MCF 10A (cell line): ENCODE data around the gene ABCE1. TPM values are rescaled to one million over a fixed set of nuclear protein-coding genes. Genes with fewer than 3 reads are reported as not detected.
A peak's percentile ranks its signal among the peaks of the same experiment; 100 is the strongest.

Experiments
- BruUV-seq: library from RNA; stranded (reverse); fragments of 400-500 nt; replicated peaks from 2 replicates; lab custom pipeline; 2021; lab: Mats Ljungman, UMichigan
- CTCF ChIA-PET: fragments of 300-600 bp; sonication (Branson Sonifier 250); formaldehyde crosslinking; extraction: SDS; loops from one replicate; lab custom pipeline; 2021; ENCODE audit warnings: antibody characterized with exemption, inconsistent platforms; lab: Yijun Ruan, JAX
- POLR2A ChIA-PET: fragments of 300-600, 350-650 bp; sonication (Branson Sonifier 250); formaldehyde crosslinking; extraction: SDS; loops from one replicate; lab custom pipeline; 2020; ENCODE audit warnings: antibody characterized with exemption, inconsistent platforms; lab: Yijun Ruan, JAX
- DNase-seq: peaks from one replicate; pipeline ENCODE4 v3.0.0-alpha.2; 2018; ENCODE audit not compliant: unreplicated experiment
- H3K27ac Mint-ChIP-seq: one replicate; pipeline ENCODE4 v1.8.0; 2022; ENCODE audit warnings: mild to moderate bottlenecking, low read depth, mixed read lengths; ENCODE audit not compliant: unreplicated experiment
- H3K27me3 Mint-ChIP-seq: one replicate; pipeline ENCODE4 v1.8.0; 2022; ENCODE audit warnings: mixed read lengths; ENCODE audit not compliant: insufficient read depth, unreplicated experiment
- H3K36me3 Mint-ChIP-seq: one replicate; pipeline ENCODE4 v1.8.0; 2022; ENCODE audit warnings: mild to moderate bottlenecking, moderate library complexity, mixed read lengths; ENCODE audit not compliant: insufficient read depth, unreplicated experiment
- H3K4me1 Mint-ChIP-seq: one replicate; pipeline ENCODE4 v1.8.0; 2022; ENCODE audit warnings: mixed read lengths; ENCODE audit not compliant: insufficient read depth, unreplicated experiment
- H3K4me3 Mint-ChIP-seq: one replicate; pipeline ENCODE4 v1.8.0; 2022; ENCODE audit warnings: mild to moderate bottlenecking, moderate library complexity, mixed read lengths; ENCODE audit not compliant: unreplicated experiment
- H3K9me3 Mint-ChIP-seq: one replicate; pipeline ENCODE4 v1.8.0; 2022; ENCODE audit warnings: mixed read lengths; ENCODE audit not compliant: unreplicated experiment
- CTCF ChIP-seq: fragments of 200-600 bp; IDR thresholded peaks from one replicate; pipeline ENCODE4 v1.8.0; 2022; ENCODE audit warnings: antibody characterized with exemption, mild to moderate bottlenecking; ENCODE audit not compliant: unreplicated experiment
- intact Hi-C: fragments of 100-400 bp; cut with micrococcal nuclease; formaldehyde crosslinking; loops from 2 replicates; pipeline ENCODE4 v1.14.1; 2022
- total RNA-seq: library from RNA; stranded (reverse); gene quantifications from 2 replicates; pipeline ENCODE4 v1.2.3, GENCODE V29; 2022

ABCE1 gene
- total RNA-seq, 1 experiment from 2014 or later, result 136 TPM

- intact Hi-C loops, result loop anchor here (10.0 kb wide), 1 partner anchor 524 kb away; the partner anchor contains the start of gene MMAA
- peaks cover 19% of the 10 kb centered on the region for H3K9me3 Mint-ChIP-seq
- no TSS peak for BruUV-seq
- no peaks in the 10 kb centered on the region for H3K27me3 Mint-ChIP-seq
- H3K27ac Mint-ChIP-seq, result no peak overlapping the region
- H3K4me3 Mint-ChIP-seq, result no peak overlapping the region
- POLR2A ChIA-PET, result no interaction called here
- no peak for TF ChIP-seq CTCF
- DNase-seq, result no peak
- H3K36me3 Mint-ChIP-seq, result peaks cover 52% of the 10 kb centered on the region
- CTCF ChIA-PET, result no interaction called here
- peaks cover 9% of the 10 kb centered on the region for H3K4me1 Mint-ChIP-seq
Measured at GRCh38 chr4:145090380-145090779, 7.7 kb upstream of the ABCE1 start.

- intact Hi-C loops, result loop anchor here (10.0 kb wide), 1 partner anchor 521 kb away; the partner anchor contains the start of gene MMAA
- CTCF ChIA-PET, result interaction anchor here (0.5 kb wide), 2 partner anchors 19 to 725 kb away, joined by 3 to 4 read pairs; no protein-coding TSS in a partner anchor
- Mint-ChIP-seq H3K9me3 (peaks cover 20% of the 10 kb centered on the region), H3K4me3 (no peak overlapping the region), H3K27ac (no peak overlapping the region), H3K36me3 (peaks cover 38% of the 10 kb centered on the region), H3K27me3 (no peaks in the 10 kb centered on the region), H3K4me1 (peaks cover 10% of the 10 kb centered on the region)
- no peak for TF ChIP-seq CTCF
- POLR2A ChIA-PET, result interaction anchor here (1.2 kb wide), 1 partner anchor 88 kb away, joined by 3 read pairs; no protein-coding TSS in a partner anchor
- DNase-seq, result no peak
- BruUV-seq, result no TSS peak
Measured at GRCh38 chr4:145093638-145094037, 4.5 kb upstream of the ABCE1 start.

- BruUV-seq, result TSS peak; percentile 69
- peak overlapping the region; percentile 94 for H3K4me3 Mint-ChIP-seq
- no peaks in the 10 kb centered on the region for H3K27me3 Mint-ChIP-seq
- peaks cover 10% of the 10 kb centered on the region for H3K4me1 Mint-ChIP-seq
- CTCF ChIA-PET, result interaction anchor here (0.8 to 2.6 kb wide), 3 partner anchors 14 to 924 kb away, joined by 3 to 8 read pairs (median 7); no protein-coding TSS in a partner anchor
- H3K36me3 Mint-ChIP-seq, result peaks cover 33% of the 10 kb centered on the region
- no peak for TF ChIP-seq CTCF
- intact Hi-C loops, result loop anchor here (1.0 to 10.0 kb wide), 2 partner anchors 517 to 923 kb away; partner anchors contain the start of gene MMAA
- H3K9me3 Mint-ChIP-seq, result peaks cover 20% of the 10 kb centered on the region
- peak overlapping the region; percentile 99 for H3K27ac Mint-ChIP-seq
- no peak for DNase-seq
- POLR2A ChIA-PET, result interaction anchor here (0.5 to 4.8 kb wide), 13 partner anchors 10 to 1584 kb away, joined by 3 to 63 read pairs (median 4); partner anchors contain the start of genes OTUD4 and SMARCA5
Measured at GRCh38 chr4:145097331-145097820, 735 bp upstream of the ABCE1 start.

GRCh38 chr4:145098675-145099037, 545 bp downstream of the ABCE1 start:
- CTCF ChIA-PET, result interaction anchor here (0.6 to 1.1 kb wide), 5 partner anchors 514 to 1585 kb away, joined by 3 to 5 read pairs (median 3); partner anchors contain the start of genes MMAA and ZNF827
- Mint-ChIP-seq H3K27ac (peak overlapping the region; percentile 99), H3K27me3 (no peaks in the 10 kb centered on the region), H3K4me3 (peak overlapping the region; percentile 94), H3K9me3 (peaks cover 14% of the 10 kb centered on the region), H3K4me1 (peaks cover 10% of the 10 kb centered on the region), H3K36me3 (peaks cover 27% of the 10 kb centered on the region)
- BruUV-seq, result no TSS peak
- intact Hi-C loops, result loop anchor here (10.0 kb wide), 1 partner anchor 516 kb away; the partner anchor contains the start of gene MMAA
- DNase-seq, result peak; percentile 73
- POLR2A ChIA-PET, result interaction anchor here (0.8 to 4.8 kb wide), 16 partner anchors 9 to 1913 kb away, joined by 3 to 63 read pairs (median 4); partner anchors contain the start of genes OTUD4 and SMARCA5
- TF ChIP-seq CTCF, result no peak
